Measurements from ENCODE around the gene TRIP12. TPM values are rescaled to one million over a fixed set of nuclear protein-coding genes. Genes with fewer than 3 reads are reported as not detected.

The TRIP12 gene
- total and polyA plus RNA-seq, 2 of the 8 experiments (the other 6 are each of a cell fraction or from before 2014, with no cell fraction given), result 23.1 to 174 TPM

DNA sequence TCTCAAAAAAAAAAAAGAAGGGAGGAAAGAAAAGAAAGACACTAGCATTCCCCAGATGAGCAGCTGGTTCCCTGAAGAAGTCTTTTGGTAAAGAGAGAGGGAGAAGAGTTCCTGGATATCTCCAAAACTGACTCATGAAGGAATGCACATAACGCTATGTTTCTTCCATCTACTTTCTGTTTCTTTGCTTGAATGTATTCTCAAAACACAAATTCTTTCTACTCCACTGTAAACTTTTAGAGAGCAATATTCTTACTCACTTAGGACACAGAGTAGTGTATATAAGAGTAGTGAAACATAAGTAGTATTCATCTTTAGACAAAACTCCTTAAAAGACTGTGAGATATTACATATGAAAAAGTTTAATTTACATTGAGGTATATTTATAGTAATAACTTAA, 64.2 kb downstream of the TRIP12 start (continued):
- no peak for TF ChIP-seq BCL11A (IDR thresholded peaks at IDR 0.05; ENCODE audit: low read depth in 2 of 2, low read length in 2 of 2)
- no peak for TF ChIP-seq SUZ12 (IDR thresholded peaks at IDR 0.05; ENCODE audit: low read length)
- no peak for TF ChIP-seq CHD1 (IDR thresholded peaks at IDR 0.05; ENCODE audit: low read depth, low read length)
